ENCODE results near the gene PRKCA.
A peak's percentile ranks its signal among the peaks of the same experiment; 100 is the strongest.
"Not testable (repeated sequence)": the region's sequence is repeated elsewhere in the genome, so short reads cannot be mapped to it uniquely, and the experiment has no call there.

PRKCA gene

GRCh38 chr17:66695098-66695497, 392.7 kb downstream of the PRKCA start:
- DNase-seq: no peak

- no peak for DNase-seq
Observed at GRCh38 chr17:66698270-66698669, 395.9 kb downstream of the PRKCA start.

GRCh38 chr17:66701462-66701861, 399.0 kb downstream of the PRKCA start:
- DNase-seq: no peak

GRCh38 chr17:66702106-66702936, 399.9 kb downstream of the PRKCA start:
- no peak for DNase-seq

DNA sequence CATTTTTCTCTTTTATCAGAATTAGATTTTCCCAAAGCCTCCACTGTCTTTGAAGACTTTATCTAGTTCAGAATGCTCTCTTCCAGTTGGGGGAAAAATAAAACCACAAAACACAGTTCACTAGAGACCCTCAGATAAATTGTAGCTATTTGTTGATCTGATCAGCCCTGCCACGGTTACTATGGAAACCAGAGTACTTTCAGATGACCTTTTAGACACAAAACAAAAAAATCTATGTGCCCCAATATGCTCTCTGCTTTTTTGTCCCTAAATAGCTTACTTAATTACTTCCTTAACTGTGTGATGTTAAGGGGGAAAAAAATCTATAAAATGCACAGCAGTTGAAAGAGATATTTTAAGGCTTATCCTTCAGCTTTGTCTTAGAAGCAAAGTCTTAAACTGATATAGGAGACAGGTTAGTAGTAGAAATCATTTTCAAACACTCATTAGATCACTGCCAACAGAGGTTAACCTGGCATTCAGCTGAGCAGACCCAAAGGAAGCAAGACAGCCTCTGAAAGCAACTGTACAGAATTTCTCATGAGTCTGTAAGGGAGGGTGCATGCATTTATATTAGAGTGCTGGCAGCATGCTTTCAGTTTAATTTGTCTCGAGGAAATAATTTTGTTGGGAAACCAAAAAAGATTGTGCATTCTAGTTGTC, 402.6 kb downstream of the PRKCA start:
- DNase-seq: no peak

DNA sequence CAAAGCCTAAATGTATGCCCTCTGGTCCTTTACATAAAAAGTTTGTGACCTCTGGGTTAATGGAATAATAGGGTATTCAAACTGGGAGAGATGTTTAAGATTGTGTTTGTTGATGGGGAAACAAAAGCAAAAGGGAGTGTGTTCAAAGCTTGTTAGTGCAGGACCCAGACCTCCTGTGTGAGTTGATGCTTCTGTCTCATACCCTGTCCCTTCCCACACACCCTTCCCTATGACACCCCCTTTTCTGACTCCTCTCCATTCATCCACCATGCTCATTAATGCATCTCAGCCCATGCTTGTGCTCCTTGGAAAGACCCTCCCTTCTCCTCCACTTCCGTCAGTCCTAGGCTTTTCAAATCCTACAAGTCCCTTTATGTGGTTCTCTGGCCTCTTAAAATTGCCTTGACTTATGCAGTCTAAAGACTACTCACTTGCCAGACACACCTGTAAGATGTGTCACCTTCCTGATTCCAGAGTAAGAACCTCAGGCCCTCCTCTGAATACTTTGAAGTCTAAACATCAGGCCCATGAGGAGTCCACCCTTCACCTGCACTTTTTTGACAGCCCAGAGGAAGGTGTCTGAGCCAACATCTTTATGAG, 404.5 kb downstream of the PRKCA start:
- no peak for DNase-seq

DNA sequence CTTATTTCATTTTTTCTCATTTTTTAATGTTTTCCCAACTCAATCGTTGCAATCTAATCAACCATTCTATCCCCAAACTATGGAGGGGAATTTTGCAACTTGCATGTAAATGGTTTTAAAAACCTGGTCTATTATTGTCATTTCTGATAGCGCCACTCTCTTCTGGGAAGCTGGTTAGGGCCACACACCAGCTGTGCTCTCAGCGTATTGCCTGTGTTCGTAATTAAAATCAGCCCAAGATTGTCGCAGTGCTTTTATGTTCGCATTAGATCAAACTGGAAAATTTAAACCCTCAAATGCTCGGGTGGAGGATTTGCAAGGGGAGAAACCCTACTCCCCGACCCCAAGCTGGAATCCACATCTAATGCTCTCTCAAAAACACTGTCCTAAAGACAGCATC, 409.0 kb downstream of the PRKCA start:
- DNase-seq: no peak

DNA sequence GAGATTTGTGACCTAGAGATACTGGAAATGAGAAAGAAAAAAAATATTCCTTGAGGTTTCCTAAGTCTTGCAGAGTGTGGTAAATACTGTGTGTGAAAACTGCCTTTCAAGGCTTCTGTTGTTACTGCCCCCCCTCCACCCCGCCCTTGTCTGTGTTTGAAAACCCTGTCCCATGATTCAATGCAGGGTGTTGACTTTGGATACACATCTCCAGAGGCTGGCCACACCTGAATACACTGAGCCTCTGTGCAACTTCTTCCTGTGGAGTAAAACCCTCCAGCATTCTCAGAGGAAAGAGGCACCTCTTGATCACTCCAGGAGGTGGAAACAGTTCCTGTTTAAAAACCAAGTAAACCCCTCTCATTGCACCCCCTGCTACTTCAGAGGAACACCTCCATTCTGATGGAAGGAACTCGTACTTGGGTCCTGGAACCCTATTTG, 409.5 kb downstream of the PRKCA start:
- DNase-seq: no peak

GRCh38 chr17:66712453-66712852, 410.0 kb downstream of the PRKCA start:
- no peak for DNase-seq

DNA sequence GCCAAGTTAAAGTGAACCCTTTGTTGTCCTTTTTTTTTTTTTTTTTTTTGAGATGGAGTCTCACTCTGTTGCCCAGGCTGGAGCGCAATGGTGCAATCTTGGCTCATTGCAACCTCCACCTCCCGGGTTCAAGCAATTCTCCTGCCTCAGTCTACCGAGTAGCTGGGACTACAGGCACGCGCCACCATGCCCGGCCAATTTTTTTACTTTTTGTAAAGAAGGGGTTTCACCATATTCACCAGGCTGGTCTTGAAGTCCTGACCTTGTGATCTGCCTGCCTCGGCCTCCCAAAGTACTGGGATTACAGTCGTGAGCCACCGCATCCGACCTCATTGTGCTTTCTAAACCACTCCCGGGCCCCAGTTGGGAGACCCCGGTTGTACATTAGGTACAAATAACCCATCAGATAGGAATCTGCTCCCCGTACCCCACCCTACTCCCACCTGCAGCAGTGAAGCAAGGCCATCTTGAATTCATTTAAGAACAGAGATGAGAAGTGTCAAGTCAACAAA, 410.7 kb downstream of the PRKCA start:
- not testable (repeated sequence) for DNase-seq

- DNase-seq: no peak
Observed at GRCh38 chr17:66713533-66714042, 411.2 kb downstream of the PRKCA start.

- DNase-seq: no peak
Observed at GRCh38 chr17:66714046-66715023, 411.9 kb downstream of the PRKCA start.

- DNase-seq: no peak
Observed at GRCh38 chr17:66715076-66715675, 412.8 kb downstream of the PRKCA start.

- peak; percentile 65 for DNase-seq
Observed at GRCh38 chr17:66715745-66716156, 413.3 kb downstream of the PRKCA start.

GRCh38 chr17:66716236-66717026, 414.0 kb downstream of the PRKCA start:
- DNase-seq: peak; percentile 65

- DNase-seq: no peak
Observed at GRCh38 chr17:66717641-66718058, 415.2 kb downstream of the PRKCA start.

GRCh38 chr17:66720027-66720426, 417.6 kb downstream of the PRKCA start:
- DNase-seq: no peak

- no peak for DNase-seq
Observed at GRCh38 chr17:66720567-66720966, 418.2 kb downstream of the PRKCA start.

DNA sequence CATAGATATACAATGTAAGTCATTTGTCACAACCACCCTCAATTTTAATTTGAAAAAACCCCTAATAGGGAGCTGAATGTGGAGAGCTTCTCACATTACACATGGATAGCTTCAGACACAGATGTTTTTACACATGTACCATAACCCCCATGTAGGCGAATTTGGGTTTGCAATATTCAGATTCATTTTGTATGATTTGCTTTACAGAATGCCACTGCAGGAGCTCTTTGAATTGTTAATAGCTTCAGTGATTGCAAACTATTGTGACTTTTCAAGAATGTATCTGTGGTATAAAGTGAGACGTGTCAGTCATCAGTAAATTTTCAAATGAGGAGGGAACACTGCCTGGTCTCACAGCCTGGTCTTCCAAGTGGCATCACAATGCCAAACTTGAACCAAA, 419.9 kb downstream of the PRKCA start:
- DNase-seq: no peak

- peak; percentile 70 for DNase-seq
Observed at GRCh38 chr17:66724581-66725341, 422.3 kb downstream of the PRKCA start.

All from NCI-H1092 (cell line).